WTC11 (cell line): ENCODE results near the gene RCN2. TPM values are rescaled to one million over a fixed set of nuclear protein-coding genes. Genes with fewer than 3 reads are reported as not detected.

Experiments
- ATAC-seq: fragments of 200-7000 bp; cut with Tn5 transposase; 2 replicates; pipeline ENCODE4 v1.10.0; 2021; ENCODE audit warnings: mild to moderate bottlenecking, moderate library complexity
- CTCF ChIA-PET: fragments of 300-600 bp; sonication (Branson Sonifier 250); formaldehyde crosslinking; loops from one replicate; lab custom pipeline; 2021; ENCODE audit warnings: antibody characterized with exemption; lab: Charles Lee
- POLR2A ChIA-PET: fragments of 350-600 bp; sonication (Branson Sonifier 250); formaldehyde crosslinking; loops from one replicate; lab custom pipeline; 2021; ENCODE audit warnings: antibody characterized with exemption; lab: Charles Lee
- DNase-seq: peaks from one replicate; pipeline ENCODE4 v3.0.0; 2021; ENCODE audit warnings: low spot score
- H3K27ac Mint-ChIP-seq: 2 replicates; pipeline ENCODE4 v1.8.0; 2021; ENCODE audit warnings: mixed read lengths
- H3K27me3 Mint-ChIP-seq: 2 replicates; pipeline ENCODE4 v1.8.0; 2021; ENCODE audit warnings: low read depth, mild to moderate bottlenecking, moderate library complexity, mixed read lengths
- H3K36me3 Mint-ChIP-seq: 2 replicates; pipeline ENCODE4 v1.8.0; 2021; ENCODE audit warnings: mixed read lengths
- H3K4me1 Mint-ChIP-seq: 2 replicates; pipeline ENCODE4 v1.8.0; 2022; ENCODE audit warnings: mixed read lengths
- H3K4me3 Mint-ChIP-seq: 2 replicates; pipeline ENCODE4 v1.8.0; 2021; ENCODE audit warnings: mild to moderate bottlenecking, moderate library complexity, mixed read lengths
- H3K9me3 Mint-ChIP-seq: 2 replicates; pipeline ENCODE4 v1.8.0; 2021; ENCODE audit warnings: mixed read lengths
- PRDM15 ChIP-seq: sonication (generic); formaldehyde crosslinking; IDR thresholded peaks from 2 replicates; pipeline ENCODE4 v1.8.0; 2022; ENCODE audit warnings: missing genetic modification reagents
- PRRX2 ChIP-seq: fragments of 250-450 bp; sonication (Bioruptor Pico); IDR thresholded peaks from 2 replicates; pipeline ENCODE4 v1.8.0; 2021; ENCODE audit warnings: mild to moderate bottlenecking
- ZBTB43 ChIP-seq: sonication (generic); formaldehyde crosslinking; IDR thresholded peaks from 2 replicates; pipeline ENCODE4 v1.8.1; 2023; ENCODE audit warnings: mild to moderate bottlenecking, missing genetic modification reagents
- ZNF317 ChIP-seq: sonication (generic); formaldehyde crosslinking; IDR thresholded peaks from 2 replicates; pipeline ENCODE4 v1.8.1; 2023; ENCODE audit warnings: low read depth, mild to moderate bottlenecking, moderate library complexity, missing genetic modification reagents, borderline replicate concordance
- ZNF671 ChIP-seq: fragments of 250-450 bp; sonication (Bioruptor Pico); IDR thresholded peaks from 2 replicates; pipeline ENCODE4 v1.8.0; 2021; ENCODE audit warnings: mild to moderate bottlenecking
- total RNA-seq: library from RNA; stranded (reverse); gene quantifications from 3 replicates; pipeline ENCODE4 v1.2.3, GENCODE V29; 2021
- TF ChIP-seq, protein P1 (sequence below): fragments of 250-450 bp; sonication (Bioruptor Pico); IDR thresholded peaks from 2 replicates; pipeline ENCODE4 v2.1.2; 2022; ENCODE audit warnings: mild to moderate bottlenecking, moderate library complexity
- TF ChIP-seq, protein P2 (sequence below): sonication (generic); formaldehyde crosslinking; IDR thresholded peaks from 2 replicates; pipeline ENCODE4 v1.8.1; 2023; ENCODE audit warnings: mild to moderate bottlenecking, missing genetic modification reagents, moderate library complexity
- TF ChIP-seq, protein P3 (sequence below): fragments of 250-450 bp; sonication (Bioruptor Pico); IDR thresholded peaks from 2 replicates; pipeline ENCODE4 v1.9.0; 2021; ENCODE audit warnings: mild to moderate bottlenecking
- TF ChIP-seq, protein P4 (sequence below): fragments of 250-450 bp; sonication (Bioruptor Pico); IDR thresholded peaks from 2 replicates; pipeline ENCODE4 v1.9.0; 2021; ENCODE audit warnings: mild to moderate bottlenecking, borderline replicate concordance
- TF ChIP-seq, protein P5 (sequence below): sonication (generic); formaldehyde crosslinking; IDR thresholded peaks from 2 replicates; pipeline ENCODE4 v1.8.1; 2023; ENCODE audit warnings: mild to moderate bottlenecking, moderate library complexity, missing genetic modification reagents
- TF ChIP-seq, protein P6 (sequence below): sonication (generic); formaldehyde crosslinking; IDR thresholded peaks from 2 replicates; pipeline ENCODE4 v1.8.0; 2022; ENCODE audit warnings: mild to moderate bottlenecking, missing genetic modification reagents

RCN2 gene
- total RNA-seq, 1 experiment from 2014 or later = 112 TPM

- ChIA-PET CTCF (interaction anchor here (1.0 to 2.1 kb wide), 2 partner anchors 20 to 24 kb away, joined by 3 to 10 read pairs; no protein-coding TSS in a partner anchor), POLR2A (no interaction called here)
- ATAC-seq = no peak
- DNase-seq = peak; percentile 7
- no peak overlapping the region for H3K4me3 Mint-ChIP-seq
- H3K27ac Mint-ChIP-seq = no peak overlapping the region
- H3K4me1 Mint-ChIP-seq = peaks cover under 1% of the 10 kb centered on the region
- TF ChIP-seq, protein P1, sequence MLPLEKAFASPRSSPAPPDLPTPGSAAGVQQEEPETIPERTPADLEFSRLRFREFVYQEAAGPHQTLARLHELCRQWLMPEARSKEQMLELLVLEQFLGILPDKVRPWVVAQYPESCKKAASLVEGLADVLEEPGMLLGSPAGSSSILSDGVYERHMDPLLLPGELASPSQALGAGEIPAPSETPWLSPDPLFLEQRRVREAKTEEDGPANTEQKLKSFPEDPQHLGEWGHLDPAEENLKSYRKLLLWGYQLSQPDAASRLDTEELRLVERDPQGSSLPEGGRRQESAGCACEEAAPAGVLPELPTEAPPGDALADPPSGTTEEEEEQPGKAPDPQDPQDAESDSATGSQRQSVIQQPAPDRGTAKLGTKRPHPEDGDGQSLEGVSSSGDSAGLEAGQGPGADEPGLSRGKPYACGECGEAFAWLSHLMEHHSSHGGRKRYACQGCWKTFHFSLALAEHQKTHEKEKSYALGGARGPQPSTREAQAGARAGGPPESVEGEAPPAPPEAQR (CRISPR knock-in tag) = no peak
- TF ChIP-seq, protein P2, sequence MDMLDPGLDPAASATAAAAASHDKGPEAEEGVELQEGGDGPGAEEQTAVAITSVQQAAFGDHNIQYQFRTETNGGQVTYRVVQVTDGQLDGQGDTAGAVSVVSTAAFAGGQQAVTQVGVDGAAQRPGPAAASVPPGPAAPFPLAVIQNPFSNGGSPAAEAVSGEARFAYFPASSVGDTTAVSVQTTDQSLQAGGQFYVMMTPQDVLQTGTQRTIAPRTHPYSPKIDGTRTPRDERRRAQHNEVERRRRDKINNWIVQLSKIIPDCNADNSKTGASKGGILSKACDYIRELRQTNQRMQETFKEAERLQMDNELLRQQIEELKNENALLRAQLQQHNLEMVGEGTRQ (CRISPR knock-in tag) = no peak
- TF ChIP-seq, protein P3, sequence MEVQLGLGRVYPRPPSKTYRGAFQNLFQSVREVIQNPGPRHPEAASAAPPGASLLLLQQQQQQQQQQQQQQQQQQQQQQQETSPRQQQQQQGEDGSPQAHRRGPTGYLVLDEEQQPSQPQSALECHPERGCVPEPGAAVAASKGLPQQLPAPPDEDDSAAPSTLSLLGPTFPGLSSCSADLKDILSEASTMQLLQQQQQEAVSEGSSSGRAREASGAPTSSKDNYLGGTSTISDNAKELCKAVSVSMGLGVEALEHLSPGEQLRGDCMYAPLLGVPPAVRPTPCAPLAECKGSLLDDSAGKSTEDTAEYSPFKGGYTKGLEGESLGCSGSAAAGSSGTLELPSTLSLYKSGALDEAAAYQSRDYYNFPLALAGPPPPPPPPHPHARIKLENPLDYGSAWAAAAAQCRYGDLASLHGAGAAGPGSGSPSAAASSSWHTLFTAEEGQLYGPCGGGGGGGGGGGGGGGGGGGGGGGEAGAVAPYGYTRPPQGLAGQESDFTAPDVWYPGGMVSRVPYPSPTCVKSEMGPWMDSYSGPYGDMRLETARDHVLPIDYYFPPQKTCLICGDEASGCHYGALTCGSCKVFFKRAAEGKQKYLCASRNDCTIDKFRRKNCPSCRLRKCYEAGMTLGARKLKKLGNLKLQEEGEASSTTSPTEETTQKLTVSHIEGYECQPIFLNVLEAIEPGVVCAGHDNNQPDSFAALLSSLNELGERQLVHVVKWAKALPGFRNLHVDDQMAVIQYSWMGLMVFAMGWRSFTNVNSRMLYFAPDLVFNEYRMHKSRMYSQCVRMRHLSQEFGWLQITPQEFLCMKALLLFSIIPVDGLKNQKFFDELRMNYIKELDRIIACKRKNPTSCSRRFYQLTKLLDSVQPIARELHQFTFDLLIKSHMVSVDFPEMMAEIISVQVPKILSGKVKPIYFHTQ = no peak
- TF ChIP-seq PRDM15 (CRISPR knock-in tag) (no peak), ZNF671 (CRISPR knock-in tag) (no peak), PRRX2 (CRISPR knock-in tag) (no peak), ZBTB43 (CRISPR knock-in tag) (no peak), ZNF317 (CRISPR knock-in tag) (no peak)
- TF ChIP-seq, protein P4, sequence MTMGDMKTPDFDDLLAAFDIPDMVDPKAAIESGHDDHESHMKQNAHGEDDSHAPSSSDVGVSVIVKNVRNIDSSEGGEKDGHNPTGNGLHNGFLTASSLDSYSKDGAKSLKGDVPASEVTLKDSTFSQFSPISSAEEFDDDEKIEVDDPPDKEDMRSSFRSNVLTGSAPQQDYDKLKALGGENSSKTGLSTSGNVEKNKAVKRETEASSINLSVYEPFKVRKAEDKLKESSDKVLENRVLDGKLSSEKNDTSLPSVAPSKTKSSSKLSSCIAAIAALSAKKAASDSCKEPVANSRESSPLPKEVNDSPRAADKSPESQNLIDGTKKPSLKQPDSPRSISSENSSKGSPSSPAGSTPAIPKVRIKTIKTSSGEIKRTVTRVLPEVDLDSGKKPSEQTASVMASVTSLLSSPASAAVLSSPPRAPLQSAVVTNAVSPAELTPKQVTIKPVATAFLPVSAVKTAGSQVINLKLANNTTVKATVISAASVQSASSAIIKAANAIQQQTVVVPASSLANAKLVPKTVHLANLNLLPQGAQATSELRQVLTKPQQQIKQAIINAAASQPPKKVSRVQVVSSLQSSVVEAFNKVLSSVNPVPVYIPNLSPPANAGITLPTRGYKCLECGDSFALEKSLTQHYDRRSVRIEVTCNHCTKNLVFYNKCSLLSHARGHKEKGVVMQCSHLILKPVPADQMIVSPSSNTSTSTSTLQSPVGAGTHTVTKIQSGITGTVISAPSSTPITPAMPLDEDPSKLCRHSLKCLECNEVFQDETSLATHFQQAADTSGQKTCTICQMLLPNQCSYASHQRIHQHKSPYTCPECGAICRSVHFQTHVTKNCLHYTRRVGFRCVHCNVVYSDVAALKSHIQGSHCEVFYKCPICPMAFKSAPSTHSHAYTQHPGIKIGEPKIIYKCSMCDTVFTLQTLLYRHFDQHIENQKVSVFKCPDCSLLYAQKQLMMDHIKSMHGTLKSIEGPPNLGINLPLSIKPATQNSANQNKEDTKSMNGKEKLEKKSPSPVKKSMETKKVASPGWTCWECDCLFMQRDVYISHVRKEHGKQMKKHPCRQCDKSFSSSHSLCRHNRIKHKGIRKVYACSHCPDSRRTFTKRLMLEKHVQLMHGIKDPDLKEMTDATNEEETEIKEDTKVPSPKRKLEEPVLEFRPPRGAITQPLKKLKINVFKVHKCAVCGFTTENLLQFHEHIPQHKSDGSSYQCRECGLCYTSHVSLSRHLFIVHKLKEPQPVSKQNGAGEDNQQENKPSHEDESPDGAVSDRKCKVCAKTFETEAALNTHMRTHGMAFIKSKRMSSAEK = no peak
- TF ChIP-seq, protein P5, sequence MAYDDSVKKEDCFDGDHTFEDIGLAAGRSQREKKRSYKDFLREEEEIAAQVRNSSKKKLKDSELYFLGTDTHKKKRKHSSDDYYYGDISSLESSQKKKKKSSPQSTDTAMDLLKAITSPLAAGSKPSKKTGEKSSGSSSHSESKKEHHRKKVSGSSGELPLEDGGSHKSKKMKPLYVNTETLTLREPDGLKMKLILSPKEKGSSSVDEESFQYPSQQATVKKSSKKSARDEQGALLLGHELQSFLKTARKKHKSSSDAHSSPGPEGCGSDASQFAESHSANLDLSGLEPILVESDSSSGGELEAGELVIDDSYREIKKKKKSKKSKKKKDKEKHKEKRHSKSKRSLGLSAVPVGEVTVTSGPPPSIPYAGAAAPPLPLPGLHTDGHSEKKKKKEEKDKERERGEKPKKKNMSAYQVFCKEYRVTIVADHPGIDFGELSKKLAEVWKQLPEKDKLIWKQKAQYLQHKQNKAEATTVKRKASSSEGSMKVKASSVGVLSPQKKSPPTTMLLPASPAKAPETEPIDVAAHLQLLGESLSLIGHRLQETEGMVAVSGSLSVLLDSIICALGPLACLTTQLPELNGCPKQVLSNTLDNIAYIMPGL = no peak
- TF ChIP-seq, protein P6, sequence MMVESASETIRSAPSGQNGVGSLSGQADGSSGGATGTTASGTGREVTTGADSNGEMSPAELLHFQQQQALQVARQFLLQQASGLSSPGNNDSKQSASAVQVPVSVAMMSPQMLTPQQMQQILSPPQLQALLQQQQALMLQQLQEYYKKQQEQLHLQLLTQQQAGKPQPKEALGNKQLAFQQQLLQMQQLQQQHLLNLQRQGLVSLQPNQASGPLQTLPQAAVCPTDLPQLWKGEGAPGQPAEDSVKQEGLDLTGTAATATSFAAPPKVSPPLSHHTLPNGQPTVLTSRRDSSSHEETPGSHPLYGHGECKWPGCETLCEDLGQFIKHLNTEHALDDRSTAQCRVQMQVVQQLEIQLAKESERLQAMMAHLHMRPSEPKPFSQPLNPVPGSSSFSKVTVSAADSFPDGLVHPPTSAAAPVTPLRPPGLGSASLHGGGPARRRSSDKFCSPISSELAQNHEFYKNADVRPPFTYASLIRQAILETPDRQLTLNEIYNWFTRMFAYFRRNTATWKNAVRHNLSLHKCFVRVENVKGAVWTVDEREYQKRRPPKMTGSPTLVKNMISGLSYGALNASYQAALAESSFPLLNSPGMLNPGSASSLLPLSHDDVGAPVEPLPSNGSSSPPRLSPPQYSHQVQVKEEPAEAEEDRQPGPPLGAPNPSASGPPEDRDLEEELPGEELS = no peak
- no peaks in the 10 kb centered on the region for H3K9me3 Mint-ChIP-seq
- H3K36me3 Mint-ChIP-seq = no peaks in the 10 kb centered on the region
- H3K27me3 Mint-ChIP-seq = no peaks in the 10 kb centered on the region; the same call in 1 of the 2 replicates
Measured at GRCh38 chr15:76994001-76994400, 62.5 kb downstream of the RCN2 start.
